ENCODE results near the gene PACSIN2. TPM values are rescaled to one million over a fixed set of nuclear protein-coding genes. Genes with fewer than 3 reads are reported as not detected.

PACSIN2 gene
- total RNA-seq, 6 donors from 2014 or later: 120 to 186 (median 151) TPM

- peak in 1 of 2 donors; percentile 56 for ATAC-seq (ENCODE audit: low FRiP score in 2 of 2)
- H3K4me1 ChIP-seq: peaks cover 51 to 71% (median 61%) of the 10 kb centered on the region in 4 donors
These were observed 54.2 kb downstream of the PACSIN2 start for GRCh38 chr22:42960531-42961399.

GRCh38 chr22:42959576-42960509 lies 55.1 kb downstream of the PACSIN2 start:
- peak overlapping the region; percentile 71 to 84 (median 82) for H3K27ac ChIP-seq
- DNase-seq (peak in 1 of 2 donors; percentile 84), ATAC-seq (ENCODE audit: low FRiP score in 2 of 2) (peak; percentile 78 to 81)
- 16 to 23% methylated on average over 13 of the region's 13 CpGs for whole genome bisulfite sequencing, 2 donors
- H3K9me3 ChIP-seq: no peaks in the 10 kb centered on the region
- H3K36me3 ChIP-seq: no peaks in the 10 kb centered on the region
- H3K4me1 ChIP-seq: peaks cover 47 to 74% (median 62%) of the 10 kb centered on the region in 4 donors
- no peaks in the 10 kb centered on the region for H3K27me3 ChIP-seq
- H3K4me3 ChIP-seq: peak overlapping the region in 2 of 4 donors; percentile 34
- TF ChIP-seq POLR2AphosphoS5 (IDR thresholded peaks at IDR 0.05): peak; percentile 67 to 80
- TF ChIP-seq EP300 (IDR thresholded peaks at IDR 0.05): peak in 2 of 4 donors; percentile 91
- no peak for TF ChIP-seq CTCF (IDR thresholded peaks at IDR 0.05)
- TF ChIP-seq POLR2A (IDR thresholded peaks at IDR 0.05): peak in 1 of 4 donors; percentile 45

More at GRCh38 chr22:42960531-42961399, 54.2 kb downstream of the PACSIN2 start:
- Histone ChIP-seq H3K9me3 (no peaks in the 10 kb centered on the region), H3K36me3 (no peaks in the 10 kb centered on the region), H3K27me3 (no peaks in the 10 kb centered on the region), H3K4me3 (no peak overlapping the region), H3K27ac (peak overlapping the region; percentile 71 to 84 (median 82))
- no peak for DNase-seq
- 50 to 58% methylated on average over 10 of the region's 10 CpGs for WGBS, 2 donors
- TF ChIP-seq POLR2AphosphoS5 (IDR thresholded peaks at IDR 0.05): peak in 1 of 2 donors; percentile 30
- no peak for TF ChIP-seq EP300 (IDR thresholded peaks at IDR 0.05)

GRCh38 chr22:42958937-42959336 lies 56.0 kb downstream of the PACSIN2 start:
- H3K27ac ChIP-seq: peak overlapping the region; percentile 71 to 84 (median 82)
- H3K4me3 ChIP-seq: peak overlapping the region in 2 of 4 donors; percentile 34
- WGBS, 2 donors: 53 to 66% methylated on average over 6 of the region's 6 CpGs
- no peak for TF ChIP-seq POLR2A (IDR thresholded peaks at IDR 0.05)
- no peak for TF ChIP-seq EP300 (IDR thresholded peaks at IDR 0.05)
- TF ChIP-seq POLR2AphosphoS5 (IDR thresholded peaks at IDR 0.05): no peak
- TF ChIP-seq CTCF (IDR thresholded peaks at IDR 0.05): no peak
- no peak for DNase-seq
- no peaks in the 10 kb centered on the region for H3K9me3 ChIP-seq
- H3K27me3 ChIP-seq: no peaks in the 10 kb centered on the region
- no peaks in the 10 kb centered on the region for H3K36me3 ChIP-seq
- ATAC-seq (ENCODE audit: low FRiP score in 2 of 2): no peak
- peaks cover 46 to 77% (median 60%) of the 10 kb centered on the region in 4 donors for H3K4me1 ChIP-seq

GRCh38 chr22:42957958-42958357 lies 57.0 kb downstream of the PACSIN2 start:
- no peak for TF ChIP-seq POLR2A (IDR thresholded peaks at IDR 0.05)
- TF ChIP-seq EP300 (IDR thresholded peaks at IDR 0.05): no peak
- TF ChIP-seq POLR2AphosphoS5 (IDR thresholded peaks at IDR 0.05): no peak
- DNase-seq (no peak), ATAC-seq (ENCODE audit: low FRiP score in 2 of 2) (no peak)
- WGBS, 2 donors: 60 to 73% methylated on average over 7 of the region's 7 CpGs
- peak overlapping the region in 3 of 4 donors; percentile 71 to 84 (median 81) for H3K27ac ChIP-seq
- no peaks in the 10 kb centered on the region for H3K27me3 ChIP-seq
- peaks cover 40 to 76% (median 56%) of the 10 kb centered on the region in 4 donors for H3K4me1 ChIP-seq
- no peaks in the 10 kb centered on the region for H3K9me3 ChIP-seq
- H3K4me3 ChIP-seq: no peak overlapping the region
- no peaks in the 10 kb centered on the region for H3K36me3 ChIP-seq

- Histone ChIP-seq H3K27me3 (no peaks in the 10 kb centered on the region), H3K36me3 (no peaks in the 10 kb centered on the region), H3K4me1 (peaks cover 36 to 72% (median 52%) of the 10 kb centered on the region in 4 donors), H3K9me3 (no peaks in the 10 kb centered on the region), H3K4me3 (no peak overlapping the region), H3K27ac (no peak overlapping the region)
- no peak for ATAC-seq (ENCODE audit: low FRiP score in 2 of 2)
- no peak for TF ChIP-seq POLR2A (IDR thresholded peaks at IDR 0.05)
- TF ChIP-seq EP300 (IDR thresholded peaks at IDR 0.05): no peak
- 77 to 81% methylated on average over 3 of the region's 3 CpGs for WGBS, 2 donors
- DNase-seq: no peak
These were observed 57.4 kb downstream of the PACSIN2 start for GRCh38 chr22:42957544-42957943.
